H1 (cell line): ENCODE results near the gene SMAD7. TPM values are rescaled to one million over a fixed set of nuclear protein-coding genes. Genes with fewer than 3 reads are reported as not detected.

ENCODE experiments used
- ASH2L ChIP-seq: fragments of 200-600, 300-600 bp; sonication (generic); IDR thresholded peaks from one replicate; pipeline ENCODE4 v1.7.1; 2017; ENCODE audit warnings: low read length
- BCL11A ChIP-seq, 2 experiments: IDR thresholded peaks; one replicate each; pipeline ENCODE4 v1.6.1; 2011; ENCODE audit warnings: low read depth in 2 of 2, low read length in 2 of 2, mild to moderate bottlenecking in 2 of 2
- EP300 ChIP-seq, 2 experiments: IDR thresholded peaks; 1 replicate in 1 of 2; 2 replicates in 1 of 2; pipeline ENCODE4 v1.6.1; 2011 to 2012; ENCODE audit warnings: low read depth in 2 of 2, low read length in 2 of 2, mild to moderate bottlenecking in 2 of 2, borderline replicate concordance in 1 of 2, inconsistent platforms in 1 of 2, moderate library complexity in 1 of 2
- JUND ChIP-seq: IDR thresholded peaks from 2 replicates; pipeline ENCODE4 v1.6.1; 2011; ENCODE audit warnings: mild to moderate bottlenecking, improper control_type of control experiment, low read length
- RAD21 ChIP-seq, 2 experiments: IDR thresholded peaks in 1 of 2; conservative IDR thresholded peaks in 1 of 2; 2 replicates each; pipeline ENCODE4 v1.6.1; 2011; ENCODE audit warnings: low read depth in 2 of 2, low read length in 2 of 2, improper control_type of control experiment in 1 of 2, inconsistent platforms in 1 of 2, mild to moderate bottlenecking in 1 of 2, moderate library complexity in 1 of 2
- TCF12 ChIP-seq: IDR thresholded peaks from 2 replicates; pipeline ENCODE4 v1.6.1; 2011; ENCODE audit warnings: low read depth, mild to moderate bottlenecking, low read length
- polyA plus RNA-seq, 7 experiments: library from polyadenylated mRNA; depleted of rRNA in 3 of 7; stranded (reverse) in 5 of 7; unstranded in 2 of 7; fragments of >200 nt in 5 of 7; fragments of 200-250 nt in 2 of 7; gene quantifications; 1 replicate in 5 of 7; 2 replicates in 1 of 7; 4 replicates in 1 of 7; pipeline versions ENCODE4 v1.2.1 to v1.2.3, GENCODE V29; 2011 to 2013; ENCODE audit warnings: missing spikeins in 2 of 7, mixed read lengths in 2 of 7
- total RNA-seq: library from RNA; stranded (reverse); fragmentation: NEBNext Ultra II Directional; extraction: Animal tissue kit (Norgen Biotek cat#: 25700); gene quantifications from 2 replicates; pipeline ENCODE4 v1.2.1, GENCODE V29; 2021
- TF ChIP-seq, protein P1 (sequence below): fragments of 300-600 bp; sonication (generic); IDR thresholded peaks from 2 replicates; pipeline ENCODE4 v1.7.1; 2012; ENCODE audit warnings: low read length, moderate library complexity, mild to moderate bottlenecking, inconsistent platforms; ENCODE audit not compliant: insufficient replicate concordance
- TF ChIP-seq, protein P2 (sequence below): IDR thresholded peaks from 2 replicates; pipeline ENCODE4 v1.6.1; 2012; ENCODE audit warnings: inconsistent platforms

SMAD7 gene
- total and polyA plus RNA-seq, 2 of the 8 experiments (the other 6 are each of a cell fraction or from before 2014, with no cell fraction given), result 6.5 to 15.5 TPM

DNA sequence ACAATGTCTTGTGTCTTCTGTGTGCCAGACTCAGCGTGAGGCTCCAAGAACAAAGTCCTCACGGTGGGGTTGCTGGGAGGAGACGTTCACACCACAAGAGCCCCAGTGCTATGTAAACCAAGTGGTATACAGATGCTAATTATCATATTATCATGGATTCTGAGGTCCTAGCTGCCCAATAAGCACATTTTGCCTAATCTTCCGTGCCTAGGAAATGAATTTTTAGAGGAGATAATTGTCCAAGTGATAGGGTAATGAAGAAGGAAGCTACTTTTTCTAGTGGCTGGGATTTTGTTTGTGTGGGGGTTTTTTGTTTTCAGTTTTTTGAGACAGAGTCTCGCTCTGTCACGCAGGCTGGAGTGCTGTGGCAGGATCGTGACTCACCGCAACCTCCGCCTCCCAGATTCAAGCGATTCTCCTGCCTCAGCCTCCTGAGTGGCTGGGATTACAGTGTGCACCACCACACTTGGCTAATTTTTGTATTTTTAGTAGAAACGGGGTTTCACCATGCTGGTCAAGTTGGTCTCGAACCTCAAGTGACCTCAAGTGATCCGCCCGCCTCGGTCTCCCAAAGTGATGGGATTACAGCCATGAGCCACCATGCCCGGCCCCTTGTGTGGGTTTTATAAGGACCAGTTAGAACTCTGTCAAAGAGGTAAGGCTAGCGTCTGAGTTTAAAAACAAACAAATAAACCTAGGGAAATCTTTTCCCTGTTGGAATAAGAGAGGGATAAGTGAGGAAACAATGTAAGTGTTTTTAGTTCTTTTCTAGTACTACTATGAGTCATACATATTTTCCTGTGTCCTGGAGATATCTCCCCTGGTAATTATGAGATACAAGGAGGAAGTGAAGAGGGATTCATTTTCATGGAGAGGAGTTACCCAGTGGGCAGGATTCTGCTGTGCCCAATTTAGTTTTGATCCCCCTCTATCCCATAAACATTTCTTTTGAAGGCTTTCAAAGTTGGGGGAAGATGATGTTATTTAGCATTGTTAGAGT, 9.5 kb upstream of the SMAD7 start (continued):
- TF ChIP-seq, protein P1, sequence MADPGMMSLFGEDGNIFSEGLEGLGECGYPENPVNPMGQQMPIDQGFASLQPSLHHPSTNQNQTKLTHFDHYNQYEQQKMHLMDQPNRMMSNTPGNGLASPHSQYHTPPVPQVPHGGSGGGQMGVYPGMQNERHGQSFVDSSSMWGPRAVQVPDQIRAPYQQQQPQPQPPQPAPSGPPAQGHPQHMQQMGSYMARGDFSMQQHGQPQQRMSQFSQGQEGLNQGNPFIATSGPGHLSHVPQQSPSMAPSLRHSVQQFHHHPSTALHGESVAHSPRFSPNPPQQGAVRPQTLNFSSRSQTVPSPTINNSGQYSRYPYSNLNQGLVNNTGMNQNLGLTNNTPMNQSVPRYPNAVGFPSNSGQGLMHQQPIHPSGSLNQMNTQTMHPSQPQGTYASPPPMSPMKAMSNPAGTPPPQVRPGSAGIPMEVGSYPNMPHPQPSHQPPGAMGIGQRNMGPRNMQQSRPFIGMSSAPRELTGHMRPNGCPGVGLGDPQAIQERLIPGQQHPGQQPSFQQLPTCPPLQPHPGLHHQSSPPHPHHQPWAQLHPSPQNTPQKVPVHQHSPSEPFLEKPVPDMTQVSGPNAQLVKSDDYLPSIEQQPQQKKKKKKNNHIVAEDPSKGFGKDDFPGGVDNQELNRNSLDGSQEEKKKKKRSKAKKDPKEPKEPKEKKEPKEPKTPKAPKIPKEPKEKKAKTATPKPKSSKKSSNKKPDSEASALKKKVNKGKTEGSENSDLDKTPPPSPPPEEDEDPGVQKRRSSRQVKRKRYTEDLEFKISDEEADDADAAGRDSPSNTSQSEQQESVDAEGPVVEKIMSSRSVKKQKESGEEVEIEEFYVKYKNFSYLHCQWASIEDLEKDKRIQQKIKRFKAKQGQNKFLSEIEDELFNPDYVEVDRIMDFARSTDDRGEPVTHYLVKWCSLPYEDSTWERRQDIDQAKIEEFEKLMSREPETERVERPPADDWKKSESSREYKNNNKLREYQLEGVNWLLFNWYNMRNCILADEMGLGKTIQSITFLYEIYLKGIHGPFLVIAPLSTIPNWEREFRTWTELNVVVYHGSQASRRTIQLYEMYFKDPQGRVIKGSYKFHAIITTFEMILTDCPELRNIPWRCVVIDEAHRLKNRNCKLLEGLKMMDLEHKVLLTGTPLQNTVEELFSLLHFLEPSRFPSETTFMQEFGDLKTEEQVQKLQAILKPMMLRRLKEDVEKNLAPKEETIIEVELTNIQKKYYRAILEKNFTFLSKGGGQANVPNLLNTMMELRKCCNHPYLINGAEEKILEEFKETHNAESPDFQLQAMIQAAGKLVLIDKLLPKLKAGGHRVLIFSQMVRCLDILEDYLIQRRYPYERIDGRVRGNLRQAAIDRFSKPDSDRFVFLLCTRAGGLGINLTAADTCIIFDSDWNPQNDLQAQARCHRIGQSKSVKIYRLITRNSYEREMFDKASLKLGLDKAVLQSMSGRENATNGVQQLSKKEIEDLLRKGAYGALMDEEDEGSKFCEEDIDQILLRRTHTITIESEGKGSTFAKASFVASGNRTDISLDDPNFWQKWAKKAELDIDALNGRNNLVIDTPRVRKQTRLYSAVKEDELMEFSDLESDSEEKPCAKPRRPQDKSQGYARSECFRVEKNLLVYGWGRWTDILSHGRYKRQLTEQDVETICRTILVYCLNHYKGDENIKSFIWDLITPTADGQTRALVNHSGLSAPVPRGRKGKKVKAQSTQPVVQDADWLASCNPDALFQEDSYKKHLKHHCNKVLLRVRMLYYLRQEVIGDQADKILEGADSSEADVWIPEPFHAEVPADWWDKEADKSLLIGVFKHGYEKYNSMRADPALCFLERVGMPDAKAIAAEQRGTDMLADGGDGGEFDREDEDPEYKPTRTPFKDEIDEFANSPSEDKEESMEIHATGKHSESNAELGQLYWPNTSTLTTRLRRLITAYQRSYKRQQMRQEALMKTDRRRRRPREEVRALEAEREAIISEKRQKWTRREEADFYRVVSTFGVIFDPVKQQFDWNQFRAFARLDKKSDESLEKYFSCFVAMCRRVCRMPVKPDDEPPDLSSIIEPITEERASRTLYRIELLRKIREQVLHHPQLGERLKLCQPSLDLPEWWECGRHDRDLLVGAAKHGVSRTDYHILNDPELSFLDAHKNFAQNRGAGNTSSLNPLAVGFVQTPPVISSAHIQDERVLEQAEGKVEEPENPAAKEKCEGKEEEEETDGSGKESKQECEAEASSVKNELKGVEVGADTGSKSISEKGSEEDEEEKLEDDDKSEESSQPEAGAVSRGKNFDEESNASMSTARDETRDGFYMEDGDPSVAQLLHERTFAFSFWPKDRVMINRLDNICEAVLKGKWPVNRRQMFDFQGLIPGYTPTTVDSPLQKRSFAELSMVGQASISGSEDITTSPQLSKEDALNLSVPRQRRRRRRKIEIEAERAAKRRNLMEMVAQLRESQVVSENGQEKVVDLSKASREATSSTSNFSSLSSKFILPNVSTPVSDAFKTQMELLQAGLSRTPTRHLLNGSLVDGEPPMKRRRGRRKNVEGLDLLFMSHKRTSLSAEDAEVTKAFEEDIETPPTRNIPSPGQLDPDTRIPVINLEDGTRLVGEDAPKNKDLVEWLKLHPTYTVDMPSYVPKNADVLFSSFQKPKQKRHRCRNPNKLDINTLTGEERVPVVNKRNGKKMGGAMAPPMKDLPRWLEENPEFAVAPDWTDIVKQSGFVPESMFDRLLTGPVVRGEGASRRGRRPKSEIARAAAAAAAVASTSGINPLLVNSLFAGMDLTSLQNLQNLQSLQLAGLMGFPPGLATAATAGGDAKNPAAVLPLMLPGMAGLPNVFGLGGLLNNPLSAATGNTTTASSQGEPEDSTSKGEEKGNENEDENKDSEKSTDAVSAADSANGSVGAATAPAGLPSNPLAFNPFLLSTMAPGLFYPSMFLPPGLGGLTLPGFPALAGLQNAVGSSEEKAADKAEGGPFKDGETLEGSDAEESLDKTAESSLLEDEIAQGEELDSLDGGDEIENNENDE, result peak; percentile 88
- peak in 1 of 2 experiments; percentile 95; a peak in 2 of 3 replicates for TF ChIP-seq EP300 (IDR thresholded peaks at IDR 0.05; ENCODE audit: borderline replicate concordance in 1 of 2, low read depth in 2 of 2, low read length in 2 of 2)
- TF ChIP-seq BCL11A (IDR thresholded peaks at IDR 0.05; ENCODE audit: low read depth in 2 of 2, low read length in 2 of 2), result peak; percentile 95 to 97
- TF ChIP-seq ASH2L, result peak; percentile 13
- TF ChIP-seq TCF12, result peak; percentile 71; the same call in 1 of the 2 replicates
- TF ChIP-seq JUND, result peak; percentile 4; the same call in 1 of the 2 replicates
- no peak for TF ChIP-seq RAD21 (IDR thresholded peaks at IDR 0.05 in 1 of 2, conservative IDR thresholded peaks at IDR 0.05 in 1 of 2; ENCODE audit: low read depth in 2 of 2, low read length in 2 of 2)
- TF ChIP-seq, protein P2, sequence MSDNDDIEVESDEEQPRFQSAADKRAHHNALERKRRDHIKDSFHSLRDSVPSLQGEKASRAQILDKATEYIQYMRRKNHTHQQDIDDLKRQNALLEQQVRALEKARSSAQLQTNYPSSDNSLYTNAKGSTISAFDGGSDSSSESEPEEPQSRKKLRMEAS, result no peak
